Ectodermal cell (in vitro differentiated cells): Measurements from ENCODE around the gene DISC1.
"Not testable (repeated sequence)": the region's sequence is repeated elsewhere in the genome, so short reads cannot be mapped to it uniquely, and the experiment has no call there.

Experiments used
- H3K27ac ChIP-seq: 2 replicates; pipeline ENCODE4 v1.7.0; 2013; ENCODE audit warnings: mild to moderate bottlenecking, low read depth, low read length; ENCODE audit not compliant: insufficient read depth, poor library complexity, severe bottlenecking
- H3K27me3 ChIP-seq: 2 replicates; pipeline ENCODE4 v1.7.0; 2013; ENCODE audit warnings: mild to moderate bottlenecking, low read length; ENCODE audit not compliant: insufficient read depth, control insufficient read depth, poor library complexity, severe bottlenecking
- H3K36me3 ChIP-seq: one replicate; pipeline ENCODE4 v1.7.0; 2013; ENCODE audit warnings: low read length; ENCODE audit not compliant: control insufficient read depth, insufficient read depth
- H3K4me1 ChIP-seq: one replicate; pipeline ENCODE4 v1.7.0; 2013; ENCODE audit warnings: low read length; ENCODE audit not compliant: control insufficient read depth, insufficient read depth
- H3K4me3 ChIP-seq: 2 replicates; pipeline ENCODE4 v1.7.0; 2013; ENCODE audit warnings: low read depth, low read length, control low read depth; ENCODE audit not compliant: insufficient read depth
- H3K9me3 ChIP-seq: 2 replicates; pipeline ENCODE4 v1.7.0; 2013; ENCODE audit warnings: mild to moderate bottlenecking, low read length, moderate library complexity; ENCODE audit not compliant: control insufficient read depth
- WGBS, 2 experiments: methylation state at CpG; one replicate each; pipeline ENCODE4 v1.1.7; 2013; ENCODE audit warnings: missing lambda C conversion rate in 2 of 2; 5-methylcytosine and 5-hydroxymethylcytosine counted together

Gene DISC1

DNA sequence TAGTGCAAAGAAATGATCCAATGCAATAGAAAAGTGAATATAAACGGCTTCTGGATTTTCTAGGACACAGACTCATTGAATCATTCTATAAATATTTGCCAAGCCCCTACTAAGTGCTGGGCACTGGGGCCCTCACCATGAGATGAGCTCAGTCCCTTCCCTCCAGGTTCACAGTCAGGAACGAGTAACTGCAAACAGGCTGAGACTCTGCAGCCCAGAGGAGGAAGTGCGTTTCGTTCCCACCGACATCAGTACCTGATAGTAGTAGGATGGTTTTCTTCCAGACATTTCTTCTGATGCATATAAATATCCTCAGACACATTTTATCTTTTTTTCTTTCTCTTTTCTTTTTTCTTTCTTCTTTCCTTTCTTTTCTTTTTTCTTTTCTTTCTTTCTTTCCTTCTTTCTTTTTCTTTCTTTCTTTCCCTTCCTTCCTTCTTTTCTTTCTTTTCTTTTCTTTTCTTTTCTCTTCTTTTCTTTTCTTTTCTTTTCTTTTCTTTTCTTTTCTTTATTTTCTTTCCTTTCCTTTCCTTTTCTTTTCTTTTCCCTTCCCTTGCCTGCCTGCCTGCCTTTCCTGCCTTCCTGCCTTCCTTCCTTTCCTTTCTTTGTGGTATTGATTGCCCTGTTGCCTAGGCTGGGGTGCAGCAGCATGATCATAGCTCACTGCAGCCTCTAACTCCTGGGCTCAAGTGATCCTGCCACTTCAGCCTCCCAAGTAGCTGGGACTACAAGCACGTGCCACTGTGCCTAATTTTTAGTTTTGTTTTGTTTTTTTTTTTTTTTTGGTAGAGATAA is 135.4 kb downstream of the DISC1 start:
- no peaks in the 10 kb centered on the region for H3K27me3 ChIP-seq
- H3K27ac ChIP-seq = no peak overlapping the region
- no peak overlapping the region for H3K4me3 ChIP-seq
- WGBS, 2 experiments = 79 to 93% methylated on average over 5 to 6 of the region's 6 CpGs
- no peaks in the 10 kb centered on the region for H3K4me1 ChIP-seq
- H3K36me3 ChIP-seq = no peaks in the 10 kb centered on the region
- no peaks in the 10 kb centered on the region for H3K9me3 ChIP-seq

DNA sequence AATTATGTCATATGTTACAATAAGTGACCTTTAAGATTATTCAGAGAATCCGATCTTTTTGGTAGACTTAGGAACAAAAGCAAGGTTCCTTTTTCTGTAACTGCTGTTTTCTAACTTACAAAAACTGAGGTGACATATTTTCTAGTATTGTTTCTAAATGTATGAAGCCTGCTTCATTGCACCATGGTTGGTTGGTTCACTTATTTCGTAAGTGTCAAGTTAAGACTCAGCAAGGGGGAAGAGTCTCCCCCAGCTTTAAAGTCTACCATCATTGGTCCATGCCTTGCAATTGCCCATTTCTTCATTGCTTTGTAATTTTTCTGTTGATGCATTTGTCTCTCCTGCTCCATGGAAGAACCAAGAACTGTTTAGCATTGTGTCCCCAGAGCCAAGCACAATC is 136.9 kb downstream of the DISC1 start:
- Histone ChIP-seq H3K9me3 (no peaks in the 10 kb centered on the region), H3K27ac (no peak overlapping the region), H3K36me3 (no peaks in the 10 kb centered on the region), H3K4me3 (no peak overlapping the region), H3K27me3 (no peaks in the 10 kb centered on the region), H3K4me1 (no peaks in the 10 kb centered on the region)
- 94 to 95% methylated on average over 2 of the region's 2 CpGs for WGBS, 2 experiments

DNA sequence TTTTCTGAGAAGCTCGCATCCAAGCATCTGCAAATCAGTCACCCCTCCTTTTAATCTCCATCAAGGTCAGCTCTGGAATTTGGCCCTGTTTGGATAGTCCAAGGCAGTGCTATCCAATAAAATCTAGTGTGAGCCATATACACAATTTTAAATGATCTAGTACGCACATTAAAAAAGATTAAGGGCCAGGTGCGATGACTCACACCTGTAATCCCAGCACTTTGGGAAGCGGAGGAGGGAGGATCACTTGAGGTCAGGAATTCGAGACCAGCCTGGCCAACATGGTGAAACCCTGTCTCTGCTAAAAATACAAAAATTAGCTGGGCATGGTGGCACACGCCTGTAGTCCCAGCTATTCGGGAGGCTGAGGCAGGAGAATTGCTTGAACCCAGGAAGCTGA is 139.2 kb downstream of the DISC1 start:
- H3K4me3 ChIP-seq, H3K4me1 ChIP-seq, H3K27ac ChIP-seq, H3K9me3 ChIP-seq, H3K27me3 ChIP-seq, H3K36me3 ChIP-seq: not testable (repeated sequence)
- WGBS, 2 experiments = 89 to 94% methylated on average over 7 of the region's 7 CpGs

DNA sequence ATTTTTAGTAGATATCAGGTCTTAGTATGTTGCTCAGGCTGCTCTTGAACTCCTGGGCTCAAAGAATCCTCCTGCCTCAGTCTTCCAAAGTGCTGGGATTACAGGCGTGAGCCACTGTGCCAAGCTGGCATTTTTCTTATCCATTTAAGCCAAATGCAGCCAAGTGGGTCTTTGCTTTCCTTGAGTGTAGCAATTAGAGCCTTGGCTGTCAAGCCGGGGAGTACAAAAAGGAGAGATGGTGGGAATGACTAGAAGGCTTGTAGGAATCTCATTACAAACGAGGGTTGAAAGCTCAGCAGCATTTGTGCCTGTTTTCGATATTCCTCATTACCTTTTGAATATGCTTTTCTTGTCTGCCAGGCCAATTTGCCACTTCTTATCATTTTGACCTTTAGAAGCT is 140.9 kb downstream of the DISC1 start:
- Histone ChIP-seq H3K27ac (no peak overlapping the region), H3K9me3 (no peaks in the 10 kb centered on the region), H3K36me3 (no peaks in the 10 kb centered on the region), H3K4me1 (no peaks in the 10 kb centered on the region), H3K27me3 (no peaks in the 10 kb centered on the region), H3K4me3 (no peak overlapping the region)
- WGBS, 2 experiments = 91 to 93% methylated on average over 4 of the region's 4 CpGs

DNA sequence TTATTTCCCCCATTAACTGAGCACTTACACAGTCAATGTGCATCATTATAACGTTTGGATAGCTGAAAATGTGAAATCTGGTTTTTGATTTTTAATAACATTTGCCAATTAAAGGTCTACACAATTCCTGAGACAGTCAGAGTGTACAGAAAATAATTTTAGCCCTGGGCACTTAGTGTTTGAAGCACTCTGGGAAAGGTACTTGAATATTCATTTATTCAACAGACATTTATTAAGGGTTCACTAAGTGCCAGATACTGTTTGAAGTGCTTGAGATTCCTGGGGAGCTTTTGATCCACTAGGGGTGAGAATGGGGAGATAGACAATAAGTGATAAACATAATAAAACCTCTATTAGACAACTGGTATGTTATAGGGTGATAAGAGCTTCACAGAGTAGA is 141.8 kb downstream of the DISC1 start:
- H3K27me3 ChIP-seq = no peaks in the 10 kb centered on the region
- H3K36me3 ChIP-seq = no peaks in the 10 kb centered on the region
- H3K27ac ChIP-seq = no peak overlapping the region
- H3K4me3 ChIP-seq = no peak overlapping the region
- no peaks in the 10 kb centered on the region for H3K9me3 ChIP-seq
- H3K4me1 ChIP-seq = no peaks in the 10 kb centered on the region
- WGBS, 2 experiments = 88% methylated on average over 1 of the region's 1 CpG; no CpG with 5 or more reads in 1 of the 2 experiments

DNA sequence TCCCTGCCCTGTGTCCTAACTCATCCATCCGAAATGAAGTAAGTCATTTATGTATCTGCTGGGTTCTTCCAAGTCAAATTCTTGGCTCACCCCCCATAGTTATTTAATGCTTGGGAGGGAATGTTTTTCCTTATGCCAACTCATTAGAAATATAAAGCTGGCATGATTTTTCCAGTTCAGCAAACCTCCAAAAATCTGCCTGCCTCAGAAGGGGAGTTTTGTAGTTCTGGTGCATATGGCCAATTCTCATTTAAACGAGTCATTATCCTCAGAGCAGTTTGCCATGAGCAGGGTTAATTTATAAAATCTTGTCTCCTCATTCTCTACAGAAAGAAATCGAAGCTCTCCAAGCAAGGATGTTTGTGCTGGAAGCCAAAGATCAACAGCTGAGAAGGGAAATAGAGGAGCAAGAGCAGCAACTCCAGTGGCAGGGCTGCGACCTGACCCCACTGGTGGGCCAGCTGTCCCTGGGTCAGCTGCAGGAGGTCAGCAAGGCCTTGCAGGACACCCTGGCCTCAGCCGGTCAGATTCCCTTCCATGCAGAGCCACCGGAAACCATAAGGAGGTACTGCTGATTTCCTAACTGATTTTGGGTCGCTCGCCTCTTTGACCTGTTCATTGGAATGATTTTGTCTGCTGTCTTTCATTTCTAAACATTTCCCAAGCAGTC is 144.1 kb downstream of the DISC1 start:
- Histone ChIP-seq H3K27ac (no peak overlapping the region), H3K27me3 (no peaks in the 10 kb centered on the region), H3K9me3 (no peaks in the 10 kb centered on the region), H3K4me3 (no peak overlapping the region), H3K4me1 (no peaks in the 10 kb centered on the region), H3K36me3 (no peaks in the 10 kb centered on the region)
- 88 to 91% methylated on average over 8 of the region's 8 CpGs for WGBS, 2 experiments

DNA sequence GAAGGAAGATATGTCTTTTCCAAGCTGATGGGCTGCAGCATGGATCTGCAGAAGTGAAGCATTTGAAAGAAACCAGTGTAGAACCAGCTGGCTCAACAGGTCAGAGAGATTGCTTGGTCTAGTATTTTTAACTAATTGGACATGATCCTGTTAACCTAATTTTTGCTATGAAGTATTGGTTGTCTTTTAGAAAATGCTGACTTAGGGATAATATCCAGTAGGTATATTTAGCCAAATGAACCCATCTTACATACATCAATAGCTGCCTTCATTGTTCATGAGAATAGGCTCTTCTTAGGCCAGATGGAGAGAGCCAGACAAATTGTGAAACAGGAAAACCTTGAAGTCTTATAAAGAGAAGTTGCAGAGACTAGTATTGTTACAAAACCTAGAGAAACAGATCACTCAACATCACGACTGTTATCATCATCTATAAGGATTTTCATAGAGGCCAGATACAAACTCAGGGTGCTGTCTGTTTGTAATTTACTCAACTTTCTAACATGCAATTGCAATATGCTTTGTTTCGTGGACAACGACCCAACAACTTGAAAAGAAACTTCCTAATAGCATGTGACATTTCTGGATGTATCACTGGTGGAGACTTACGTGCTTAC is 148.2 kb downstream of the DISC1 start:
- WGBS, 2 experiments = 93 to 94% methylated on average over 4 of the region's 4 CpGs
- no peaks in the 10 kb centered on the region for H3K9me3 ChIP-seq
- H3K27me3 ChIP-seq = no peaks in the 10 kb centered on the region
- H3K27ac ChIP-seq = no peak overlapping the region
- no peaks in the 10 kb centered on the region for H3K36me3 ChIP-seq
- H3K4me3 ChIP-seq = no peak overlapping the region
- no peaks in the 10 kb centered on the region for H3K4me1 ChIP-seq

DNA sequence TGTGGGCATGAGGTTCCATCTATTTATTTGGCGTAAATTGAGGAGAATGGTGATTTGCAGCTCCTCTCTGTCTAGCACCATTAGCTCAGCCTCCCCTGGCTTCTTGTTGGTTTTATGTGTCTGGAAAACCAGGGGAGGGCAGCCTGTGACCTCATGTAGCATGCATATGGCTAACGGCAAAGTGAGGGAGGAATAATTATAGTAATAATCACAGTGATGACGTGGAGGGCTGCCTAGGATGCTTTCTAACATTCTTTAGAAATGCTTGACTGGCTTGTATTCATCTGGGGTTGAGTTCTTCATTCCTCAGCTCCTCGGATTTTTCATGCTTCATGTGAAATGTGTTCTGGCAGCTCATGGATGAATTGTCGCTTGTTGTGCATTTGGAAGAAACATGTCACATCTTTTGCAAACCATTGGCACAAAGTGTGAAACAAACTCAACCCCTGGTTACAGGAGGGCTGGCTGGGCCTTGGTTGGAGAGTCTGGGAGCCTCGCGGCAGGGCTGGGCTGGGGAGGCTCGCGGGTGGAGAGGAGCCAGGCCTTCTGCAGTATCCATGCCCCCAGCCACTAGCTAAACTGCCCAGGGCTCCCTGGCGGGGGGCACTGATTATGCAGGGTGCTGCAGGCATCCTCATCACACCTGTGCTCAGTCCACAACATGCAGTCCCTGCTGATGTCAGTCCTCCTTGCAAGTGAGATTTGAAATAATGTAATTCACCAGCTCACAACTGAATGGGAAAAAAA is 149.6 kb downstream of the DISC1 start:
- Histone ChIP-seq H3K9me3 (no peaks in the 10 kb centered on the region), H3K36me3 (no peaks in the 10 kb centered on the region), H3K4me1 (no peaks in the 10 kb centered on the region), H3K27me3 (no peaks in the 10 kb centered on the region), H3K27ac (no peak overlapping the region), H3K4me3 (no peak overlapping the region)
- 91 to 94% methylated on average over 10 of the region's 10 CpGs for WGBS, 2 experiments

DNA sequence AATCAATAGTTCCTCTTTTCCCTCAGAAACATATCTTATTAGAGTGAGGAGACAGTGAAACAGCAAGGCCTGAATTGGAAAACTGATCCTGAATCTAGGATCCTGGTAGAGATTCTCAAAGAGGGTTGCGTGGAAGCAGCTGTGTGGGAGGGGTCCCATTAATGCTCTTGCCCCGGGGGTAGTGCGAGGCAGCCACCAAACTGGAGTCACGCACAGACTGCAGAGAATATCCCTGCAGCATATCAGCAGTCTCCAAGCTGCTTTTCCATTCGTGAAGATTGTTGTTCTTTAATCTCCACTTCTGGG is 150.1 kb downstream of the DISC1 start:
- Histone ChIP-seq H3K27ac (no peak overlapping the region), H3K36me3 (no peaks in the 10 kb centered on the region), H3K4me3 (no peak overlapping the region), H3K27me3 (no peaks in the 10 kb centered on the region), H3K9me3 (no peaks in the 10 kb centered on the region), H3K4me1 (no peaks in the 10 kb centered on the region)
- 86 to 88% methylated on average over 5 of the region's 5 CpGs for WGBS, 2 experiments
